Keratinocyte (primary cell): ENCODE results near the gene SORL1-AS1.

Source experiments
- DNase-seq: peaks from one replicate; pipeline ENCODE4 v3.0.0-alpha.2; 2011; ENCODE audit warnings: low read depth, missing footprints, low spot score
- FAIRE-seq: peaks from 2 replicates; lab custom pipeline; 2011; peaks lifted over from hg19 to GRCh38; lab: Jason Lieb, UNC
- H2AFZ ChIP-seq: 2 replicates; pipeline ENCODE4 v1.6.0; 2012; ENCODE audit warnings: low read length, control low read depth, inconsistent platforms; ENCODE audit not compliant: control insufficient read depth
- H3K27ac ChIP-seq: 2 replicates; pipeline ENCODE4 v1.5.1; 2011; ENCODE audit warnings: low read length; ENCODE audit not compliant: control insufficient read depth, insufficient read depth
- H3K27me3 ChIP-seq: 3 replicates; pipeline ENCODE4 v1.6.0; 2011; ENCODE audit warnings: low read length; ENCODE audit not compliant: control insufficient read depth, insufficient read depth; ENCODE audit errors: extremely low read depth
- H3K36me3 ChIP-seq, 2 experiments: 2 replicates in 1 of 2; 3 replicates in 1 of 2; pipeline ENCODE4 v1.5.1; 2011; ENCODE audit warnings: low read length in 2 of 2, mild to moderate bottlenecking in 1 of 2; ENCODE audit not compliant: control insufficient read depth in 2 of 2, insufficient read depth in 2 of 2; ENCODE audit errors: extremely low read depth in 1 of 2
- H3K4me1 ChIP-seq: 3 replicates; pipeline ENCODE4 v1.5.1; 2011; ENCODE audit warnings: low read length; ENCODE audit not compliant: control insufficient read depth, insufficient read depth; ENCODE audit errors: extremely low read depth
- H3K4me2 ChIP-seq: 3 replicates; pipeline ENCODE4 v1.6.0; 2011; ENCODE audit warnings: low read depth, low read length; ENCODE audit not compliant: control insufficient read depth, insufficient read depth; ENCODE audit errors: extremely low read depth
- H3K4me3 ChIP-seq, 3 experiments: fragments of 200-600 bp in 1 of 3; sonication (generic) in 1 of 3; 2 replicates in 2 of 3; 3 replicates in 1 of 3; pipeline ENCODE4 v1.5.1; 2011 to 2016; ENCODE audit warnings: low read length in 3 of 3, mild to moderate bottlenecking in 3 of 3, control low read depth in 2 of 3, inconsistent platforms in 1 of 3, low read depth in 1 of 3, mixed read lengths in 1 of 3, mixed run types in 1 of 3, moderate library complexity in 1 of 3; ENCODE audit not compliant: control insufficient read depth in 2 of 3, insufficient read depth in 2 of 3; ENCODE audit errors: extremely low read depth in 1 of 3
- H3K79me2 ChIP-seq: 2 replicates; pipeline ENCODE4 v1.6.0; 2012; ENCODE audit warnings: low read length; ENCODE audit not compliant: control insufficient read depth, insufficient read depth
- H3K9ac ChIP-seq: 3 replicates; pipeline ENCODE4 v1.6.0; 2011; ENCODE audit warnings: low read length; ENCODE audit not compliant: control insufficient read depth, insufficient read depth; ENCODE audit errors: extremely low read depth
- H3K9me1 ChIP-seq: 3 replicates; pipeline ENCODE4 v1.6.0; 2011; ENCODE audit warnings: low read length; ENCODE audit not compliant: control insufficient read depth, insufficient read depth; ENCODE audit errors: extremely low read depth
- H3K9me3 ChIP-seq: 2 replicates; pipeline ENCODE4 v1.5.1; 2012; ENCODE audit warnings: low read depth, low read length; ENCODE audit not compliant: control insufficient read depth
- H4K20me1 ChIP-seq: 3 replicates; pipeline ENCODE4 v1.6.0; 2011; ENCODE audit warnings: low read length; ENCODE audit not compliant: control insufficient read depth, insufficient read depth; ENCODE audit errors: extremely low read depth
- EZH2 ChIP-seq: IDR thresholded peaks from one replicate; pipeline ENCODE4 v1.6.1; 2012; ENCODE audit warnings: inconsistent platforms, mild to moderate bottlenecking, low read length, moderate library complexity
- dilution Hi-C: fragments of 300-500 bp; cut with MboI; formaldehyde crosslinking; loops from one replicate; pipeline ENCODE4 v1.7.0; 2020; ENCODE audit warnings: low sequenced_read_pairs; ENCODE audit not compliant: extremely low pct_ligation_motif_present
- TF ChIP-seq, protein P1 (sequence below), 3 experiments: IDR thresholded peaks in 1 of 3; conservative IDR thresholded peaks in 1 of 3; optimal IDR thresholded peaks in 1 of 3; 2 replicates in 2 of 3; 3 replicates in 1 of 3; pipeline versions ENCODE3 to v1.5.1; 2011; ENCODE audit warnings: low read length in 3 of 3, mild to moderate bottlenecking in 3 of 3, moderate library complexity in 2 of 3, control low read depth in 1 of 3, inconsistent platforms in 1 of 3; ENCODE audit not compliant: insufficient read depth in 2 of 3; ENCODE audit errors: extremely low read depth in 1 of 3

Gene SORL1-AS1

DNA sequence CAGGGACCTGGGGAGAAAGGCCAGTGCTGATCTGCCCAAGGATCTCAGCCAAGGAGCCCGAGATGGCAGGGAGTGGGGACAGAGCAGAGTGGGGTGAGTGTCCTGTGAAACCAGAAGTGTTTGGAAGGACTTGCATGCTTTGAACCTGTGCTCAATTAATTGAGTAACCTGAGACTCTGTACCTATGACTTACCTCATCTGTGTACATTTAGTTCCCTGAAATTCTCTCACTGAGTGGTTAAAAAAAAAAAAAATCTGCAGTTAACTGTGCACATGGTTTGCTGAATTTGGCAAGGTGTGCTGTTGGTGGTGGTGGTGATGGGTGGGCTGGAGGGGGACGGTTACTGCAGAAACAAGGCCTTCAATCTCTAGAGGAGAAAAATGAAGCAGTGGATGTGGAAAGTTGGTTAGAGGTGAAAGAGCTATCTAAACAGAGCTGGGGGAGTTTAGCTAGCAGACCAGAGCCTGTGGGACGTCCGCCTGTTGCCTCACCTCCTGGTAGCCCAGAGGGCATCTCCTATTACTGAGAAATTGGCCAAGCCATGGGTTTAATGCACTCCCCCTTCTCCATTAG, 8.3 kb upstream of the SORL1-AS1 start:
- no peak overlapping the region for H2AFZ ChIP-seq
- no peak overlapping the region for H3K4me3 ChIP-seq
- dilution Hi-C loops: no loop called here
- no peak overlapping the region for H3K9ac ChIP-seq
- H3K79me2 ChIP-seq: peaks cover 4% of the 10 kb centered on the region
- no peak for DNase-seq
- no peaks in the 10 kb centered on the region for H3K36me3 ChIP-seq
- TF ChIP-seq, protein P1, sequence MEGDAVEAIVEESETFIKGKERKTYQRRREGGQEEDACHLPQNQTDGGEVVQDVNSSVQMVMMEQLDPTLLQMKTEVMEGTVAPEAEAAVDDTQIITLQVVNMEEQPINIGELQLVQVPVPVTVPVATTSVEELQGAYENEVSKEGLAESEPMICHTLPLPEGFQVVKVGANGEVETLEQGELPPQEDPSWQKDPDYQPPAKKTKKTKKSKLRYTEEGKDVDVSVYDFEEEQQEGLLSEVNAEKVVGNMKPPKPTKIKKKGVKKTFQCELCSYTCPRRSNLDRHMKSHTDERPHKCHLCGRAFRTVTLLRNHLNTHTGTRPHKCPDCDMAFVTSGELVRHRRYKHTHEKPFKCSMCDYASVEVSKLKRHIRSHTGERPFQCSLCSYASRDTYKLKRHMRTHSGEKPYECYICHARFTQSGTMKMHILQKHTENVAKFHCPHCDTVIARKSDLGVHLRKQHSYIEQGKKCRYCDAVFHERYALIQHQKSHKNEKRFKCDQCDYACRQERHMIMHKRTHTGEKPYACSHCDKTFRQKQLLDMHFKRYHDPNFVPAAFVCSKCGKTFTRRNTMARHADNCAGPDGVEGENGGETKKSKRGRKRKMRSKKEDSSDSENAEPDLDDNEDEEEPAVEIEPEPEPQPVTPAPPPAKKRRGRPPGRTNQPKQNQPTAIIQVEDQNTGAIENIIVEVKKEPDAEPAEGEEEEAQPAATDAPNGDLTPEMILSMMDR (optimal IDR thresholded peaks at IDR 0.05 in 1 of 3, IDR thresholded peaks at IDR 0.05 in 1 of 3, conservative IDR thresholded peaks at IDR 0.05 in 1 of 3; ENCODE audit: extremely low read depth in 1 of 3, insufficient read depth in 2 of 3, low read length in 3 of 3): no peak
- no peak for TF ChIP-seq EZH2
- no peaks in the 10 kb centered on the region for H3K27me3 ChIP-seq
- H3K4me2 ChIP-seq: no peak overlapping the region
- H3K4me1 ChIP-seq: peaks cover 33% of the 10 kb centered on the region
- no peaks in the 10 kb centered on the region for H4K20me1 ChIP-seq
- no peak for FAIRE-seq
- H3K9me1 ChIP-seq: no peaks in the 10 kb centered on the region
- H3K9me3 ChIP-seq: no peaks in the 10 kb centered on the region
- no peak overlapping the region for H3K27ac ChIP-seq

DNA sequence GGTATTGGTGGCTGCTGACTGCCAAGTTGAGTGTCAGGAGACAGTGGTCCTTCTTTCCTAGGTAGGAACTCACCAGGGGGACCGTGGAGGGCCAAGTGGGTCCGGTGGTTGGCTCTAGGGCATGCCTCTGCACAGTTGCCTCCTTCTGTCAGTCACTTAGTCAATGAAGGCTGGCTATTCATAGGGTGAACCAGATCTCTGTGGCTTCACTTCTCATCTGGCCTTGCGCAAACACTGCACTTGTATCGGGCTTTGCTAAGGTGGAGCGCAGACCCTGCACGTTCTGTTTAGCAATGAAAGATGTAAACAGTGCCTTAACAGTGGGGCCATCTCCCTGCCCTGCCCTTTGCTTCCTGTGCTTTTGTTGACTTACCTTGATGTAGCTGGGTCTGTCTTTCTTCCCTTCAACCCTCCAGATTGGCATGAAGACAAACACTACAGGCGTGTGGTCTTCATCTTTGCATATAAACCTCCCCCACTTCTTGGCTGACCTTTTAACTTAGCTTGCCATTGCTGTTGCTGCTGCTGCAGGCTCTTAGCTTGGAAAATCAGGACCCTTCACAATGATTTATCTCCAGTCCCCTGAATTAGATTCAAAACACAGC, 6.7 kb upstream of the SORL1-AS1 start:
- no peak overlapping the region for H2AFZ ChIP-seq
- no peaks in the 10 kb centered on the region for H3K36me3 ChIP-seq
- no peak overlapping the region for H3K4me2 ChIP-seq
- TF ChIP-seq EZH2: no peak
- TF ChIP-seq, protein P1 (optimal IDR thresholded peaks at IDR 0.05 in 1 of 3, IDR thresholded peaks at IDR 0.05 in 1 of 3, conservative IDR thresholded peaks at IDR 0.05 in 1 of 3; ENCODE audit: extremely low read depth in 1 of 3, insufficient read depth in 2 of 3, low read length in 3 of 3): no peak
- DNase-seq (no peak), FAIRE-seq (no peak)
- H3K4me1 ChIP-seq: peaks cover 18% of the 10 kb centered on the region
- dilution Hi-C loops: no loop called here
- no peak overlapping the region for H3K27ac ChIP-seq
- H3K9me1 ChIP-seq: no peaks in the 10 kb centered on the region
- H4K20me1 ChIP-seq: no peaks in the 10 kb centered on the region
- H3K9me3 ChIP-seq: no peaks in the 10 kb centered on the region
- peaks cover 4% of the 10 kb centered on the region for H3K79me2 ChIP-seq
- no peaks in the 10 kb centered on the region for H3K27me3 ChIP-seq
- H3K9ac ChIP-seq: no peak overlapping the region
- H3K4me3 ChIP-seq: no peak overlapping the region
